Brain microvascular endothelial cell (primary cell): ENCODE measurements around the gene MEF2C.
A peak's percentile ranks its signal among the peaks of the same experiment; 100 is the strongest.

Experiments
- DNase-seq: peaks from one replicate; pipeline ENCODE4 v3.0.0-alpha.2; 2020
- H3K27ac ChIP-seq: fragments of 250-450 bp; sonication (Bioruptor Pico); 2 replicates; pipeline ENCODE4 v1.5.1; 2020; ENCODE audit warnings: mild to moderate bottlenecking, moderate library complexity
- H3K27me3 ChIP-seq: fragments of 250-450 bp; sonication (Bioruptor Pico); replicated peaks from 2 replicates; pipeline ENCODE4 v1.5.1; 2020; ENCODE audit warnings: mild to moderate bottlenecking
- H3K36me3 ChIP-seq: fragments of 250-450 bp; sonication (Bioruptor Pico); replicated peaks from 2 replicates; pipeline ENCODE4 v1.5.1; 2020; ENCODE audit warnings: mild to moderate bottlenecking
- H3K4me3 ChIP-seq: 2 replicates; pipeline ENCODE4 v1.5.1; 2011; ENCODE audit warnings: low read depth, mild to moderate bottlenecking, control low read depth, low read length, moderate library complexity
- in situ Hi-C: cut with HindIII; loops from 2 replicates; pipeline ENCODE4 v1.10.0; 2017; ENCODE audit warnings: low sequenced_read_pairs, low pct_ligation_motif_present
- TF ChIP-seq, protein P1 (sequence below): IDR thresholded peaks from 2 replicates; pipeline ENCODE4 v1.5.1; 2011; ENCODE audit warnings: low read depth, mild to moderate bottlenecking, moderate library complexity, low read length, control low read depth, inconsistent platforms; ENCODE audit errors: missing control alignments

The MEF2C gene

DNA sequence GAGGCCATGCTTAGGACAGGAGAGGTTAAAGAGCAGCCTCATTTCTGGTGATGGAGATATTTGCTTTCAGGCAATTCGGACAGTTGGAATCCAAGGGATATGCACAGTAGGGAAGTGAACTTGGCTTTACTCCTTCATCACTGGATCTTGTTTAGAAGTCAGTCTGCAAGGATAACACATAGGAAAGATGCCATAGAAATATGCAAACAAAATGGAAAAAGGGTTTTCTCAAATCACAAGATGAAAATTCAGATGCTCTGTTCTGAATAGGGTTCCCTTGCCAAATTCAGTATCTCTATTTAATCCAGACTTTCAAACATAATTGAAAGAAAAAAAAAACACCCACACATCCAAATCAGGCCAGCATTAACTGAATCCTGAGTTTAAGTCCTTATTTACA, 166.9 kb downstream of the MEF2C start:
- no peak overlapping the region for H3K27ac ChIP-seq
- no peak for DNase-seq
- H3K27me3 ChIP-seq, result no peaks in the 10 kb centered on the region
- no peaks in the 10 kb centered on the region for H3K36me3 ChIP-seq
- no peak overlapping the region for H3K4me3 ChIP-seq
- TF ChIP-seq, protein P1, sequence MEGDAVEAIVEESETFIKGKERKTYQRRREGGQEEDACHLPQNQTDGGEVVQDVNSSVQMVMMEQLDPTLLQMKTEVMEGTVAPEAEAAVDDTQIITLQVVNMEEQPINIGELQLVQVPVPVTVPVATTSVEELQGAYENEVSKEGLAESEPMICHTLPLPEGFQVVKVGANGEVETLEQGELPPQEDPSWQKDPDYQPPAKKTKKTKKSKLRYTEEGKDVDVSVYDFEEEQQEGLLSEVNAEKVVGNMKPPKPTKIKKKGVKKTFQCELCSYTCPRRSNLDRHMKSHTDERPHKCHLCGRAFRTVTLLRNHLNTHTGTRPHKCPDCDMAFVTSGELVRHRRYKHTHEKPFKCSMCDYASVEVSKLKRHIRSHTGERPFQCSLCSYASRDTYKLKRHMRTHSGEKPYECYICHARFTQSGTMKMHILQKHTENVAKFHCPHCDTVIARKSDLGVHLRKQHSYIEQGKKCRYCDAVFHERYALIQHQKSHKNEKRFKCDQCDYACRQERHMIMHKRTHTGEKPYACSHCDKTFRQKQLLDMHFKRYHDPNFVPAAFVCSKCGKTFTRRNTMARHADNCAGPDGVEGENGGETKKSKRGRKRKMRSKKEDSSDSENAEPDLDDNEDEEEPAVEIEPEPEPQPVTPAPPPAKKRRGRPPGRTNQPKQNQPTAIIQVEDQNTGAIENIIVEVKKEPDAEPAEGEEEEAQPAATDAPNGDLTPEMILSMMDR, result no peak
- in situ Hi-C loops, result no loop called here

DNA sequence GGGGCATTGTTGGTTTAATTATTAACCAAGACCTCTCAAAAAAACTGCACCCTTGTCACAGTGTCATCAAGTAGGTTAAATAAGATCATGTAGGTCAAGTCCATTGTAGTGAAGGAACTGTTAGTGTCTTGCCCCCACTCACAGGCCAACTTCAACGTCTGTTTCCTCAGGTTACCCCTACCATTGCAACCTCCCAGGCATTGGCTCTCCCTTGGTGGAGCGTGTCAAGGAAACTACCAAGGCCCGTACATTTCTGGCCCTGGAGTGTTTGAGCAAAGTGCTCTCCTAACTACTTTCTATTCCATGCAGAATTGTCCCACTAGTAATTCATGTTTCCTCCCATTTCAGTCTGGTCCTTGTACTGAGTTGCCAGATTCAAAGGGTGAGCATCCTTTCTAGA, 167.5 kb downstream of the MEF2C start:
- no peak overlapping the region for H3K27ac ChIP-seq
- TF ChIP-seq, protein P1, result no peak
- no peaks in the 10 kb centered on the region for H3K36me3 ChIP-seq
- H3K4me3 ChIP-seq, result no peak overlapping the region
- no peaks in the 10 kb centered on the region for H3K27me3 ChIP-seq
- DNase-seq, result no peak
- in situ Hi-C loops, result no loop called here

DNA sequence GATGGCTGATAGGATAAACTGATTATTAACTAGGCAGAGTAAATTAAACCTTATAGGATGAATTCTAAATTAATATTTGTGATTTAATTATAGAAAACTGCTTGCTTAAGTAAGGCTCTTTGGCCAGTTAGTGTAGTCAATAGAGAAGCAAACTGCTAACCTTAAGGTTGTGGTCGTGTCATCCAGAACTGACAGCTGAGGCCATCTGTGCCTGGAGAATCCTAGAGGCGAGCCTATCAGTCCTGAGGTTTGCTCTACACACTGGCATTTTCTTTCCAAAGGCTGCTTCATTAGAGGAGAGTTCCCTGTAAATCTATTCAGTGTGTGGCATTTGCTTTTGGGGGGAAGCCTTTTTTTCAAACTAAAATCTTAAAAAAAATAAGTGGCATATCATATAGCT, 169.2 kb downstream of the MEF2C start:
- Histone ChIP-seq H3K4me3 (no peak overlapping the region), H3K27ac (no peak overlapping the region), H3K36me3 (no peaks in the 10 kb centered on the region), H3K27me3 (no peaks in the 10 kb centered on the region)
- TF ChIP-seq, protein P1, result no peak
- no peak for DNase-seq
- in situ Hi-C loops, result no loop called here

DNA sequence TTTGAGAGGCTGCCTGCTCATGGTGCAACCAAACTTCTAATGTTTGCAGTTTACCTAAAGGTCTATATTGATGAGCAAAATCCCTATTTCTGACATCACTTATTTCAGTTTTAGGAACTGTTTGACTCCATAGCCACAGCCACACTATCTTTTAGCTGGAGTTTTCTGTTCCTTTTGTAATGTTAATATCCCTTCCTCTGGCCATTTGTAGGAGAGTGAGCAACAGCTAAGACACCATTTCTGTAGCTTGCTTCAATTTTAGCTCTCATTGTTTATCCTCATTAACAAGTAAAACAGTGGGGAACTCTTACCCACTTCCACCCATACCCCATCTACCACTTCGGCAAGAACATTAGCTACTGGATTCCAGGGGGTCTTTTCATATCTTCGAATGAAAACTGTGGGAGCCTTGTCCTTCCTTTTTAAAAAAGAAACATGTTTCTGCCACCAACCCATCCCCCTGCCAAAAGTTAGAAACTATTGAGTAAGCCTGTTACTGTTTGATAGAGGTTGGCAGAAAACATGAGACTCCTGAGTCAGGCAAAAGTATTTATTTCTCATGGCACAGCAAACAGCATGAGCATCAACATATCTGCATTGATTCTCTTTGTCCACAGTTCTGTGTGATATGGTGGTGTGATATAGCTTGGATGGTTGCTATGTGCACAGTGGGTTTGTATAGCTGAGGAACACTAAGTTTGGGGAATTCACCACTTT, 174.1 kb downstream of the MEF2C start:
- in situ Hi-C loops, result no loop called here
- Histone ChIP-seq H3K36me3 (no peaks in the 10 kb centered on the region), H3K4me3 (no peak overlapping the region), H3K27me3 (no peaks in the 10 kb centered on the region), H3K27ac (no peak overlapping the region)
- TF ChIP-seq, protein P1, result no peak
- DNase-seq, result no peak

DNA sequence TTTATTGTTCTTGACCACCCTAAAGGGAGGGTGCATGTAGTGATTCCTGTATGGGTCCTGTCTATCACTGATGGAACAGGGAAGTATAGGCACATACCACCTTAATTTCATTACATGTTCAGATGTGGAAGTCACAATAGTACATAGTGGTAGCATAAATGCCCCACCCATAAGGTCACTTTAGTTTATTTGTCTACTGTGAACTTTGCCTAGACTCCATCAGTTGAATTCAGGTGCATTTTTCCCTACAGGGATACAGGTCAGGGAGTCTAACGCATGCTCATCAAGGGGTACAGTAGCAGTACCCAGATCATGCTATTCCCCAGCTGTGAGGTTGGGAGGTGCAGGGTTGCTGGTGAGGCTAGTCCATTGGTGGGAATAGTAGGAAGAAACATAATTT, 175.0 kb downstream of the MEF2C start:
- in situ Hi-C loops, result no loop called here
- Histone ChIP-seq H3K27me3 (no peaks in the 10 kb centered on the region), H3K36me3 (no peaks in the 10 kb centered on the region), H3K4me3 (no peak overlapping the region), H3K27ac (no peak overlapping the region)
- DNase-seq, result no peak
- TF ChIP-seq, protein P1, result no peak

DNA sequence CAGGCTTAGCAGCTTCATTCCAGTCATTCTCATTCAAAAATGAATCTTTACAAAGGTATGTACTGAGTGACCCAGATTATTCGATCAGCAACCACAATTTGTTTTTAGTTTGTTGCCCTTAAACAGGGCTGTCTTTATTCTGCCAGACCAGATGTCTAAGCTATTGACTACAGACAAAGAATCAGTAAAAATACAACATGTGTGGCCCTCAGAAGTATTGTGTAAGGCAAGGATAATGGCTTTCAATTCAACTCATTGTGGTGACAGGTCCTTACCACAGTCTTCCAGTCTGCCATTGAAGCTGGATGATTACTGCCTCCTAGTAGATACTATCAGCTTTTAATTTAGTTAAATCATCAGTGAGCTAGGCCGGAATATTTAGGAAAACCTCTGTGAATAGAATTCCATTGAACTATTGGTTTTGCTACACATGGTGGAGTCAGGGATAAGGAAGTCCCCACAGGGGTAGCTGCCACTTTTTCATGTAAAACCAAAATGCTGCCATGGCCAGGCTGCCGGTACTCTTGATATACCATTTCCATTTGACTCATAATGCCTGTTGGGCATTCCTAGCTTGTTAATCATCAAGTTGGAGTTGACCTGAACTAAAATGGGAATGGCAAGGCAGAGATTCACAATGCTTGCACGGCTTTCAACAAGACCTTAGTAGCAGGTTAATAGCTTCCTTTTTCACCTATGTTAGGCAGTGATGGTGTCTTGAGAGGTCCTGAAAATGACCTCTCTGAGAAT, 175.6 kb downstream of the MEF2C start:
- TF ChIP-seq, protein P1, result no peak
- Histone ChIP-seq H3K27ac (no peak overlapping the region), H3K4me3 (no peak overlapping the region), H3K27me3 (no peaks in the 10 kb centered on the region), H3K36me3 (no peaks in the 10 kb centered on the region)
- DNase-seq, result peak; percentile 30
- in situ Hi-C loops, result no loop called here
